Astrocyte of the hippocampus (primary cell): ENCODE data around the gene LAMC3.
A peak's percentile ranks its signal among the peaks of the same experiment; 100 is the strongest.
"Not testable (repeated sequence)": the region's sequence is repeated elsewhere in the genome, so short reads cannot be mapped to it uniquely, and the experiment has no call there.

Source experiments
- DNase-seq: peaks from one replicate; pipeline ENCODE4 v3.0.0; 2011; ENCODE audit warnings: low read depth, low spot score

LAMC3 gene

DNA sequence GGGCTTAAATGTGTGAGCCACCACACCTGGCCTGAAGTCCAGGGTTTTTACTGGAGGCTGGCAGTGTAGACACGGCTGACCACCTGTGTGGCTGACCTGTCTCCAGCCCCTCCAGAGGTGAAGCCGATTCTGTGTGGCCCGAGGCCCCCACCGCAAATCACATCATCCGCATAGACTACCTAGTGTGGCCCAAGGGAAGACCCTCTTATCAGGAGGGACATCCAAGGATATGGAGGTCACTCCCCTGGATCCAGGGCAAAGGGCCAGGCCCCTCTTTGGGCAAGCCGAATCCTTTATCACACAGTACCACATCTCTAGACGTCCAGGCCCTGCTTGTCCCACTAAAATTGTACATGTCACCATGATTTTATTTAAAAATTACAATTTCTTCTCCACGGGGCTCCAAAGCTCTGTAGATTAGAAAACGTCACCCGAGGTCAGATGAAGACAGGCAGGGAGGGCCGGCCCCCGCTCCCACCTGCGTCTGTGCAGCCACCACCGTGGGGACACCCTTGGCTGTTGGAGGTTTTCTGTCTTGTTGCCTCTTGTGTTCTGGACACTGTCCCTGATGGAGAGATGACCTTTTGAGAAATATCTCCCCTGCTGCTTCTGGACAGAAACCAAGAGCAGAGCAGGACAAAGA is 20.1 kb downstream of the LAMC3 start:
- no peak for DNase-seq

DNA sequence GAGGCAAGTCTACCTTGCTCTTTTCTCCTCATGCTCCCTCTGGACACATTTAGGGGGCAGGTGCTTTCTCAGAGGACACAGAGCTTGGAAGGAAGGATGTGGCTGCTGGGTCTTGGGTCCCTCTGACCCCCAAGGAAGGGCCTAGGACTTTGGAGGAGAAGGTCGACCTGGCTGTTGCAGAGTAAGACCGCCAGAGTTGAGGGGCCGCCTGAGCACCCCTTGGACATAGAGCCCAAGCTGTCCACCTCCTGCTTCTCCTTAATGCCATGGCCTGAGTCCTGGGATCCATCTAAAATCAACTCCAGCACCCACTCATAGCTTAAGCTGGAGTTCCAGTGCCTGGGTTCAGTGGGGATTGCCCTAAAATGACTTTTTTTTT is 20.6 kb downstream of the LAMC3 start:
- no peak for DNase-seq

DNA sequence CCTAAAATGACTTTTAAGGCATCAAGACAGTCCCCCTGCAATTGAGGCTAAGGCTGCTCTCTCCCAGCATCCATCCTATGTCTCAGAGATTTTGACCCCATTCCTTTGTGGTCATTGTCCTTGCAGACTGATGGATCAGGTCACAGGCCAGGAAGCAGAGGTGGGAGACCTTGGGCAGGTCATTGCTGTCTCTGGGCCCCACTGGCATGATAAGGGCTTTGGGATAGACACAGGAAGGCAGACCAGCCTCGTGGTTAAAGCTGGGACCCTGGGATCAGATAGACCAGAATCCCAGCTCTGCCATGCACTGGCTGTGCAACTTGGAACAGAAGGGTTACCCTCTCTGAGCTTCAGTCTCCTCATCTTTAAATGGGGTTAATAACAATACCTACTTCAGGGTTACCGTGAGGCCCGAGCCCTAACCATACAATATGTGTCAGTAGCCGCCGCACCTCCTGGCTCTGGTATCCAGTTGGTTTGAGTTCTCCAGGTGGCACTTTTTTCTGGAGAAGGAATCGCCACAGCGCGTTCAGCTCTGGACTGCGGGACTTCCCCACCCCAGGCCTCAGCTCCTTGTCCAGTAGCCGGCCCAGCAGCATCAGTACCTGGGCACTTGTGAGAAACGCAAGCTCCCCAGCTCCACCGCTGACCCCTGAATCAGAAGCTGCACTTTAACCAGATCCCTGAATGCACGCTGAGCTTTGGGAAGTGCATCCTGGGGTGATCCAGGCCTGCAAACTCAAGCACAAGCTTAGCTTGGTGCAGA is 21.4 kb downstream of the LAMC3 start:
- no peak for DNase-seq

DNA sequence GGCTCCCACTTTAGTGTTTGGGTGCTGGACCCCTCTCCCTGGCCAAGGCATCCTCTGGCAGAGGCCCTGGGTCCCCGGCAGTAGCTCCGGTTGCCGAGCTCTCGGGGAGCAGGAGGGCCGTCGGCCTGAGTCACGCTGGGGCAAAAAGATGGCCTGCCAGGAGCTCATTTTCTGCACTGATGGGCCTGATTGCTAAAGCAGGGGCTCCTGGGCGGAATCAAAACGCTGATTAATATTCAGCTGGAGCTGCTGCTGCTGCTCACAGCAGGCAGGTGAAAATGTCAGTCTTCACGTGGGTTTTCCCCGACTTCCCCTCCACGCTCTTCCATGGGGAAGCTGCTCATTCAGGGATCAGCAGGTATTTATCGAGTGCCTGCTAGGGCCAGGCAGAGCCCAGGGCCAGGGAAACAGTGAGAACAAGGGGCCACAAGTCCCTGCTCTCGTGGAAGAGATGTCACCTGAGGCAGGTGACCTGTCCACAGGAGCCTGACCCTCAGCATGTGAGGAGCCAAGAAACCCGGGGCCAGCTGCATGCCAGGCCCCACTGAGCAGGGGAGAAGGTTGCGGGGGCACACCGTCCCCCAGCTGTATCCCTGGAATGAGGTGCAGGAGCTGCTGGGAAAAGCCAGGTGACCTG is 22.1 kb downstream of the LAMC3 start:
- peak; percentile 44 for DNase-seq

DNA sequence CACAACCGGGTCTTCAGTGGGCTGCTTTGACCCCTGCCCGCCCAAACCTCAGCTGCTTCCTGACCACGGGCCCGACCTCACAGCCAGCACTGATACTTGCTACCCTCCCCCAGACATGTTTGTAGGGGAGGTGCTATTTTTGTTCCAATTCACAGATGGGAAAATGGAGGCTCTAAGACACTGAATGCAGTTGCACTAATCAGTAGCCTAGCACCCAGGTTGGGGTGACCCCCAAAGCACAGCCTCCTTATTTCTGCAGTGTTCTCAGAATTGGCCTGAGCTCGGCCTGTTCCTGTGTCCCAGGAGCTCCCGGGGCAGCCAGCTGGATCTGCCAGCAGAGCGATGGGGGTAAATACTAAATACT is 22.6 kb downstream of the LAMC3 start:
- DNase-seq, result no peak

DNA sequence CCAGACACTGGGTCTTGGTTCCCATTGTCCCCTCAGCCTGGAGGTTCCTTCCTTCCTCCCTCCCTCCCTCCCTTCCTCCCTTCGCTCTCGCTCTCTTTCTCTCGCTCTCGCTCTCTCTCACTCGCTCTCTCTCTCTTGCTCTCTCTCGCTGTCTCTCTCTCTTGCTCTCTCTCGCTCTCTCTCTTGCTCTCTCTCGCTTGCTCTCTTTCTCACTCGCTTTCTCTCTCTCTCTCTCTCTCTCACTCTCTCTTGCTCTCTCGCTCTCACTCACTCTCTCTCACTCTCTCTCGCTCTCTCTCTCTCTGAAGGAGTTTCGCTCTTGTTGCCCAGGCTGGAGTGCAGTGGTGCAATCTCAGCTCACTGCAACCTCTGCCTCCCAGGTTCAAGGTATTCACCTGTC is 23.4 kb downstream of the LAMC3 start:
- no peak for DNase-seq

DNA sequence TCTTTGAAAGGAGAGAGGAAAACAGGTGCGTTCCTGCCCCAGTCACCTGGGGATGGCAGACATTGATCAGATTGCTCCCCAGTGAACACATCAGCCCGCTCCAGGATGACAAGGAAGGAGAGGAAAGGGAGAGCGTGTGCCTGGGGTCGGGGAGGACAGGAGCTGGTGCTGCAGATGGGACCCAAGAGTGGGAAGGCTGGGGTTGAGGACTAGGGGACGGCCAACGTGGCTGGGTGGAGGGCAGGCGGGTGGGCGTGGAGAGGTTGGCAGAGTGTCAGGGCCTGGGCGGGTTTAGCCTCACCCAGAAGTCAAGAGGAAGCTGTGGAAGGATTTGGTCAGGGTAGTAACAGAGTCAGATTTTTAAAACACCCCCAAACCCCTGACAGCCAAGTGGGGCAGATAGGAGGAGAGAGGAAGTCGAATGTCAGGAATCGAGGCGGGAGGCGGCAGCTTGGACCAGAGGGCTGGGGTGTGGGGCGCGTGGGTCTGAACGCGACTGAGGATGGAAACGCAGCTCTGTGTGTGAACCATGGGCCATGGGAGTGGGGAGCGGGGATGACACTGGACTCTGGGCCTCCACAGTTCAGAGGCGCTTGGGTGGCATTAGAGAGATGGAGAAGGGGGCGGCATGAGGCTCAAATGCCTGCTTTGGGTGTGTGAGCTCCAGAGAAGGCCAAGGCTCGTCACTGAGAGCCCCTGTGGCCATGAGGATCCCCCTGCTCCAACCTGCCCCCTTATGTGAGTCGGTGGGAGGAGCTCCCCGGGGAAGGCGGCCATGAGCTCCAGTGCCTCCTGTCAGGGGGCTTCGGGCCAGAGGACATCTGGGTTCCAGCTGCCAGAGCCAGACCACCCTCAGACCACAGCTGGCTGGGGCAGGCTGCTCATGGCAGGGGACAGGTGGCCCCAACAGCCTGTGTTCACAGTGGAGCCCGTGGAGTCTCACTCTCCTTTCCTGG is 24.6 kb downstream of the LAMC3 start:
- DNase-seq, result no peak

DNA sequence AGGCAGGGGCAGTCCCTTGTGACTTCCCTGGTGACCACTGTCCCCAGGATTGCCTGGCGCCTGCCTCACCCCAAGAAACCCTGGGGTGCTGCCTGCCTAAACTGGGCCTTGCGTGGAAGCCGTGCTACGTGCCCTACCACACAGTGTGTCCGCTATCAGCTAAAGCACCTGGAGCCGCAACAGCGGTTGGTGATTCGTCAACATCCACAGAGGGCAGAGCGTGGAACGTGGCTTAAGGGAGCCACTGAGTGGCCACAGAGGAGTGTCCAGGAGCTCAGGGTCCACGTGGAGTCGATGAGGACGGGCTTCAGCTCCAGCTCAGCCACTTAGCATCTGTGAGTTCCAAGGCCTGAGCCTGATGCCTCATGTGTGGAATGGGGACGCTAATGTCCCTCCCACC is 25.3 kb downstream of the LAMC3 start:
- no peak for DNase-seq

DNA sequence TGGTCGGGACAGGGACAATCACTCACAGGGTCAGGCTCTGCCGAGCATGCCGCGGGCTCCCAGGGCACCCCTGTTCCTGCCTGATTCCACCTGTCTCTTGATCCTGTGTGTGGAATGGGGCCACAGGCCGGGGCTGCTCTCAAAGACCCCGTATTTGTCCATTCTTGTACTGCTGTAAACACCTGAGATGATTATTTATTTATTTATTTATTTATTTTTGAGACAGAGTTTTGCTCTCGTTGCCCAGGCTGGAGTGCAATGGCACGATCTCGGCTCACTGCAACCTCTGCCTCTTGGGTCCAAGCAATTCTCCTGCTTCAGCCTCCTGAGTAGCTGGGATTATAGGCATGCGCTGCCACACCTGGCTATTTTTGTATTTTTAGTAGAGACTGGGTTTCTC is 25.8 kb downstream of the LAMC3 start:
- not testable (repeated sequence) for DNase-seq

DNA sequence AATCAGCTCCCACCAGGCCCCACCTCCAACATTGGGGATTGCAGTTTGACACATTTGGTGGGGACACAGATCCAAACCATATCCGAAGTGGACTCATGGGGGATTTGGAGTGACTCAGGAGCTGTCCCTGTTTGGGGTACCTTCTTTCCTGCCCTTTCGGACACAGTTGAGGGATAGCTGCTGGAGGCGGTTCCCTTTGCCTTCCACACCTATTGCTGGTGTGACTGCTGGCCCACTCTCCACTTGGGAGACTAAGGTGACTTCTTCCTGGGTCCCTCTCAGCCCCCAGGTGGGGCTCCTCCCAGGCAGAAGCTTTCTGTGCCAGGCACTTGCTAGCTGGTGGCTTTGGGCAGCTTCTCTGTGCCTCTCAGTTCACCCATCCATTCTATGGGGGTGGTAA is 26.6 kb downstream of the LAMC3 start:
- no peak for DNase-seq

DNA sequence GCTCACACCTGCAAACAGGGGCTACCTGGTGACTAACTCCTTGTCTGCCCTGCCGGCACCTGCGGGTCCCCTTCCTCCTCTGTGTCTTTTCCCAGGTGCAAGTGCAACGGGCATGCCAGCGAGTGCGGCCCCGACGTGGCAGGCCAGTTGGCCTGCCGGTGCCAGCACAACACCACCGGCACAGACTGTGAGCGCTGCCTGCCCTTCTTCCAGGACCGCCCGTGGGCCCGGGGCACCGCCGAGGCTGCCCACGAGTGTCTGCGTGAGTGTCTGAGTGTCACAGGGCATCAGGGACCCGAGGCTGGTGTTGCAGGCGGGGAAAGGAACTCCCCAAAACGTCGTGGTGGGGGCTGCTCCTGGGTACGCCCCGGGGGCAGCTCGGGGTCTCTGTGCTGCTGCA is 27.1 kb downstream of the LAMC3 start:
- no peak for DNase-seq

DNA sequence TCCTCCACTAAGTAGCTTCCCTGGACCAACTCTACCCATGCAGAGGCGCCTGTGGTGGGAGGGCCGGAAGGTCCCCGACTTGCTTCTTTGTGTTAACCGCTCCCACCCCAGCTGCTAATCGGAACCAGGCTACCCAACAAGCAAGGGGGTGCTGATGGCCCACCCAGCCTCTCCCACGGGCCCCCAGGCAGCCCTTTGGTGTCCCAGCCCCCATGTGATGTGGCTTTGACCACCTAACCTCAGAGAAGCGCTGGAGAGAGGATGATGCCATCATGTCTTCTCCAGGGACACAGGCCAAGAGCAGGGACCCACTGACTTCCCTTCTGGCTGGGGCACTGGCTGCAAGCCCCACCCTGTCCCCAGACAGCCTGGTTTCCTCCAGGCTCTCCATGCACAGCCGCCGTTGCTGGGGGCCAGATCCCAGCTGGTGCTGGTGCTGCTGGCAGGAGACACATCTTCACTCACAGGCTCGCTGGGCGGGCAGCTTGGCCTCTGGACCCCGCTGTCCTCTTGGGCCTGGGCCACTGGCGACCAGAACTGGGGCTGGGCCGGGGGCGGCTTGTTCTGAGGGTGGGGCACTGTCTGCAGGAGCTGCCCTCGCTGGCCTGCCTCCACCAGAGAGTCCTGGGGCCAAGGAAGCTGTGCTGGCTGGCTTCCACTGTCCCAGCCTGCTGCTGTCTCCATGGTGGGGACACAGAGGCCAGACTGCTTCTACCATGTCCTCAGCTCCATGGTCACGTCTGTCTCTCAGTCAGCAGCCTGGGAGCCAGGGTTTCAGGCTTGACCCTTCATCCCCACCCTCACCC is 27.8 kb downstream of the LAMC3 start:
- no peak for DNase-seq

DNA sequence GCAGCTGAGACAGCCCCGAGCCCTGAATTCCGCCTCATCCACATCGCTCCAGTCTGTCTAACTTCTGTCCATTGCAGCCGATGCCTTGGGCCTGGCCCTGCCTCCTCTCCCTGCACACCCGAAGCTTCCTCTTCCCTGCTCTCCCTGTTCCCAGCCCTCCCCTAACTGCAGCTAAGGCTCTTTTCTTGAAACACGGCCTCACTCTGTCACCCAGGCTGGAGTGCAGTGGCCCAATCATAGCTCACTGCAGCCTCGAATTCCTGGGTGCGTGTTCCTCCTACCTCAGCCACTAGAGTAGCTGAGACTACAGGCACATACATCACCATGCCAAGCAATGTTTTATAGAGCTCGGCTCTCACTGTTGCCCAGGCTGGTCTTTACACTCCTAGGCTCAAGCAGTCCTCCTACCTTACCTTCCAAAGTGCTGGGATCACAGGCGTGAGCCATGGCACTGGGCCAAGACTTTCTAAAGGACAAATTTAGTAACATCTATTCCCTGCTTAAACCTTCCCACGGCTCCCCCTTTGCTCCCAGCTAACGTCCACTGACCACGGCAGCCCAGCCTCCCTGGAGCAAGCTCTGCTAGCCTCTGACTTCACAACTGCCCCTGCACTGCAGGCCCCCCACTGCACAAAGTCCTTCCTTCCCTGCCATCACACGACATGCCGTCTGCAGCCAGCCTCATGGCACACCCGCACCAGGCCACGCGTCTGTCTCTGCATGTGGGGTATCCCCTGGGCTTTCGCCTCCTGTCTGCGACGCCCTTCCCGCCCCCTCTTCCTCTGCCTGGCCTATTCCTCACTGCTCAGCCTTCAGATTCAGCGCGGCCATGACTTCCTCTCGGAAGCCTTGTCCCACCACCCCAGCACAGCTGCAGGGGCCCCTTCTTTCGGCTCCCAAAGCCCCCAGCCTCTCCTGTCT is 28.6 kb downstream of the LAMC3 start:
- peak; percentile 36 for DNase-seq

DNA sequence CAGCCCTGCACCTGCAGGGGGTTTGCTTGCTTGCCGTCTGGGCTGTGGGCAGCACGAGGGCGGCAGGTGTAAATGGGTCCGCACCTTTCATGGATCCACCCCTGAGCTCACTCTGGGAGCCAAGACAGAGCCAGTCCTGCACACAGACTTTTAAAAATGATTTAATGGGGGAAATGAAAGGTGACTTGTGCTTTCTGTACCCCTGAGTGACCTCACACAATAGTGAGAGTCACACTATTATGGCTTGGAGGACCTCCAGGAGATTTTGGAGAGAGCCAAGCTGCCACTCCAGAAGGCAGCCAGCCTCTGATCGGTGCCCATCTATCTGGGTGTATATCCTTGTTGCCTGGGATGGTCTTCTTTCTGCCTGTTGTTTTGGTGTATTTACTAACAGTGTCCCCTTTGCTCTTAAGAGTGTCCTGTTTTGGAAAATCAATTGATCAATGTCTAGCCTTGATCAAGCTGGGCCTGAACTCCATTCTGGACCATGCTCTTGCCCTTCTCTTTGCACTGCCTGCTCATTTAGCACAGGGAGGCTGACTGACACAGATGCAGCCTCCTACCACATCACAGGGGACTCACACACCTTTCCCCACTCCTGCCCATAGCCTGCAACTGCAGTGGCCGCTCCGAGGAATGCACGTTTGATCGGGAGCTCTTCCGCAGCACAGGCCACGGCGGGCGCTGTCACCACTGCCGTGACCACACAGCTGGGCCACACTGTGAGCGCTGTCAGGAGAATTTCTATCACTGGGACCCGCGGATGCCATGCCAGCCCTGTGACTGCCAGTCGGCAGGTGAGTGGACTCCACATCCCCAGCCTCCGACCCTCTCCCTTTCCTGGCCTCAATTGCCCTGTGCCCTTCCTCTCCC is 29.5 kb downstream of the LAMC3 start:
- DNase-seq, result no peak

DNA sequence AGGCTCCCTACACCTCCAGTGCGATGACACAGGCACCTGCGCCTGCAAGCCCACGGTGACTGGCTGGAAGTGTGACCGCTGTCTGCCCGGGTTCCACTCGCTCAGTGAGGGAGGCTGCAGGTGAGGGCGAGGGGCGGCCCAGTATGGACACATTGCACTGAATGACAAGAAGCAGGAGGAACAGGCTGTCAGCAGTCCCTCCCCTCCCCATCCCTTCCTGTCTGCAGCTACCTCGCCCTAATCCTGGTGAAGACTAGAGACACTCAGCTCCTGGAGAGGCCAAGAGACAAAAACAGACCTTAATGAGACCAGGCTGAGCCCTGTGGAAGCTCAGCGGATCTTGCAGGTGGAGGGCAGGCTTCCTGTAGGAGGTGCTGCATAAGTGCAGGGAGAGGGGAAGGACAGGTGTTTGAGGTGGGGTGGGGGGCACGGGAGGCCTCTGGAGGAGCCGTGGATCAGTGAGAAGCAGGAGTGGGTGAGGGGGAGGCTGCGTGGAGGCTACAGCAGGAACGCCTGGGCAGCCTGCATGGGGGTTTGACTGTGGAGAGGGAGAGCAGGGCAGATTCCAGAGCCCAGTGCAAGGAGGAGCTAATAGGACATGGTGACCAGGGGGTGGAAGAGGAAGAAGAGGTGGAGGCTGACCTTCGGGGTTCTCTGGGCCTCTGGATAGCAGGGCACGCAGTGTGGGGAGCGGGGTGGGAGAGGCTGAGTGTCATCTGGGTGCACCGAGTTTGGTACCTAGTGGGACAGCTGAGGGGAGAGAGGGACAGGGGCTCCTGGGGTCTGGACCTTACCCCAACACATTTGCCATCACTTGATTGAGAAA is 30.4 kb downstream of the LAMC3 start:
- no peak for DNase-seq

DNA sequence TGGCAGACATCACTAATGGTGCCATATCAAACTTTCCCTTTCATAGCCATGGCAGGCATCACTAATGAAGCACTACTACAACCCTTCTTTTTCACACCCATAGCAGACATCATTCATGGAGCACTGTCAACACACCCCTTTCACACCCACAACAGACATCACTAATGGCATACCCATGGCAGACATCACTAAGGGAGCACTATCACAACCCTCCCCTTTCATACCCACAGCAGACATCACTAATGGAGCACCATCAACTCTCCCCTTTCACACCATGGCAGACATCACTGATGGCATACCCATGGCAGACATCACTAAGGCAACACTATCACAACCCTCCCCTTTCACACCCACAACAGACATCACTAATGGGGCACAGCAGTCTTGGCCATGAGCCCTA is 33.7 kb downstream of the LAMC3 start:
- DNase-seq, result no peak

DNA sequence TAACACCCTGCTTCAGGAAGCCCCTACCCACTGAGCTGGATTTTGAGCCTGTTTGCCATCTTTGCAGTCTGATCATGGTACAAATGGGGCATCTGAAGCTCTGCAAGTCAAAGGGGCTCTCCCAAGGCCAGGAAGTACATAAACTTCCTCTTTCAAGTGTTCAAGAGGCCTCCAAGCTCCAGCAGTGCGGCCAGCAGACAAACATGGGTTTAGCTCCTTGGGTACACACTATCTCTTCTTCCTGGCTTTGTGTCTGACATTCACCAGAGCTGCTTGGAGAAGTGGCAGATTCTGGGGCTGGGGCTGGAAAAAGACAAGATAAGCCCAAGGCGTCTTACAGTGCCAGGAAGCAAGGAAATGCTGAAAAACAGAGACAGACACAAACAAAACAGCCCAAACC is 34.1 kb downstream of the LAMC3 start:
- no peak for DNase-seq

DNA sequence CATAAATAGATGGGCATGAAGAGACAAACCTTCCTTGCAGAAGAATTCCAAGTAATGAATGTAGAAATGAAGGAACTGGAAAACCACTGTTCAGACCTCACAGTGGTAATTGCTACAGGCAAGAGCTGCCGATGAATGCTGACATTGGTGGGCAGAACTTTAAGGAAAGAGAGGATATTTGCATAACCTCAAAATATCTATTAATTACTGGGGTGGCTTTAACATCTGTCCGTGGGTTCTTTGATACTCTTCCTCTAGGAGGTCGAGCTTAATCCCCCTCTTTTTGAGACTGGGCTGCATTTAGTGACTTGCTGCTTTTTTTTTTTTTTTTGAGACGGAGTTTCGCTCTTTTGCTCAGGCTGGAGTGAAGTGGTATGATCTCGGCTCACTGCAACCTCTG is 34.7 kb downstream of the LAMC3 start:
- no peak for DNase-seq
